Glomerular endothelial cell (primary cell): Measurements from ENCODE around the gene CHST11. TPM values are rescaled to one million over a fixed set of nuclear protein-coding genes. Genes with fewer than 3 reads are reported as not detected.

Experiments used
- DNase-seq: peaks from one replicate; pipeline ENCODE4 v3.0.0-alpha.2; 2011; ENCODE audit warnings: low read depth, low spot score; ENCODE audit errors: extremely low read depth
- total RNA-seq: library from RNA; depleted of rRNA; stranded (reverse); fragments of >200 nt; gene quantifications from 2 replicates; pipeline ENCODE4 v1.2.3, GENCODE V29; 2015

CHST11 gene
- total RNA-seq, 1 donor from 2014 or later = 33.9 TPM

GRCh38 chr12:104665296-104665695, 208.5 kb downstream of the CHST11 start:
- DNase-seq = no peak

GRCh38 chr12:104667139-104667538, 210.4 kb downstream of the CHST11 start:
- DNase-seq = no peak

- no peak for DNase-seq
Measured at GRCh38 chr12:104668274-104668718, 211.5 kb downstream of the CHST11 start.

- no peak for DNase-seq
Measured at GRCh38 chr12:104669089-104669721, 212.5 kb downstream of the CHST11 start.

GRCh38 chr12:104669851-104670337, 213.1 kb downstream of the CHST11 start:
- DNase-seq = no peak

GRCh38 chr12:104670439-104671408, 214.0 kb downstream of the CHST11 start:
- DNase-seq = no peak

GRCh38 chr12:104671409-104672095, 214.8 kb downstream of the CHST11 start:
- DNase-seq = peak; percentile 88

GRCh38 chr12:104672096-104672445, 215.3 kb downstream of the CHST11 start:
- no peak for DNase-seq

GRCh38 chr12:104672501-104673265, 215.9 kb downstream of the CHST11 start:
- DNase-seq = no peak

GRCh38 chr12:104673294-104673693, 216.5 kb downstream of the CHST11 start:
- no peak for DNase-seq

GRCh38 chr12:104673696-104674482, 217.1 kb downstream of the CHST11 start:
- no peak for DNase-seq

- DNase-seq = no peak
Measured at GRCh38 chr12:104676636-104677035, 219.9 kb downstream of the CHST11 start.

GRCh38 chr12:104677441-104678089, 220.8 kb downstream of the CHST11 start:
- no peak for DNase-seq

GRCh38 chr12:104680070-104680469, 223.3 kb downstream of the CHST11 start:
- DNase-seq = no peak

- DNase-seq = no peak
Measured at GRCh38 chr12:104680491-104680890, 223.7 kb downstream of the CHST11 start.

- no peak for DNase-seq
Measured at GRCh38 chr12:104681012-104681690, 224.4 kb downstream of the CHST11 start.

- DNase-seq = no peak
Measured at GRCh38 chr12:104682790-104683279, 226.1 kb downstream of the CHST11 start.

- DNase-seq = no peak
Measured at GRCh38 chr12:104683831-104684503, 227.2 kb downstream of the CHST11 start.
